T-helper 2 cell (primary cell): ENCODE measurements around the gene CPNE5.

Source experiments
- DNase-seq, 5 experiments: peaks; one replicate each; pipeline versions ENCODE4 v3.0.0 to v3.0.0-alpha.2; 2012 to 2022

Gene CPNE5

DNA sequence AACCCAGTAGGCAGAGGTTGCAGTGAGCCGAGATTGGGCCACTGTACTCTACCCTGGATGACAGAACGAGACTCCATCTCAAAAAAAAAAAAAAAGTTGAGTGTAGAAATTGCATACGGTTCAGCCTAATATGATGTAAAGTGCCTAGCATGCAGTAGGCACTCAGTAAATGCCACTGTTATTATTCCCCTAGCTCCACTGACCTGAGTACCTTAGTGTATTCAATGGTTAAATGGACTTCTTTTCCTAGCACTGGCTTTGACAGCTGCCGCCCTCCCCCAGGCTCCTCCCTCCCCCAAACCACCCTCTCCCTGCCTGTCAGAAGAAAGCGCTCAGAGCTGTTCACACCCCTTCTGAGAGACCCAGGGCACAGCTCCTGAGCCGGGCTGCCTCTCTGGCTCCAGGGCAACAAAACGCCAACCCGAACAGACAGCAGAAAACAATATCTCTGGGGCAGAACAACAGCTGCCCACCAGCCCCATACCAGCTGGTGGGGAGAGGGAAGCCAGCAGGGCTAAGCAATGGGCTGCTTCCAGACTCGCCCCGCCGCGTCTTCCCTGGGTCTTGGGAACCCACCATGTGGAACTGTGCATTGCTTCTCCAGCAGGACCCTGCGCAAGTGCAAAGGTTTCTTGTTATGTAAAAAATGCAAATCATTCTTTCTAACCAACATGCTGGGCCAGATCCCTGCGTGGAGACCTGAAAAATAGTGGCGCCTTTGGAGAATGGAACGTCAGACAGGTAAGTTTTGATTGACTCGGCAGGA lies 4.5 kb downstream of the CPNE5 start:
- DNase-seq: no peak

DNA sequence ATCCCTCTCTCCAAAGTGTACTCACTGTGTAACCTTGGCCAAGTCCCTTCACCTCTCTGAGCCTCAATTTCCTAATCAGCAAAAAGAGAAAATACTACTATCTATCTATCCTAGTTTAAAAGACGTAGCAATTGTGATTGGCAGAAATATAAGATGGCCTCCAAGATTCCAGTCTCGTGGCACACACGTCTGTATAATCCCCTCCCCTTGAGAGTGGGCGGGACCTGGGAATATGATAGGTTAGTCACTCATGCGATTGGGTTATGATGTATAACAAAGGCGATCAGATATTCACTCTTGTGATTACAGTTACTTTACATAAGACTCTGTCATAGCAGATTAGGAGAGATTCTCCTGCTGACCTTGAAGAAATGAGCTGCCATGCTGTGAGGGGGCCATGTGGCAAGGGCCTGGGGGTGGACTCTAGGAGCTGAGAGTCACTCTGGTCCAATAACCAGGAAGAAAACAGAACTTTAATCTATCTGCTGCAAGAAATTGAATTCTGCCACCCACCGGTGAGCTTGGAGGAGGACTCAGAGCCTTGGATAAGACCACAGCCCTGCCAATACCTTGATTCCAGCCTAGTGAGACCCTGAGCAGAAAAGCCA lies 6.0 kb downstream of the CPNE5 start:
- DNase-seq: no peak

DNA sequence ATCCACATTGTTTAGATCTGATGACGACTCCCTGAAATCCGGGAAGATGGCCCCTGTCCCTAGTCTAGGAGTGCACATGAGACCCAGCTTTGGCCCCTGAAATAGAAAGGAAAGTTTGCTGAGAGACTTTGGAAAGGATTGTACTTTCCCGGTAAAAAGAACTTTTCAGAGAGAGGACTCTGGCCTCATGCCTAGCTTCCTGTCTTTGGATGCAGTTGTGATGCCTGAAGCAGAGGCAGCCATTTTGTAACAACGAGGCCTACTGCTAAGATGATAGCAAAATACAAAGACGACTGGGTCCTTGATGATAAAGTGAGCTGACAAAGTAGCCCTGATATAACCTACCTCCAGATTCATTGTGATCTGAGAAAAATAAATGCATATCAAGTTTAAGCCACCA lies 6.9 kb downstream of the CPNE5 start:
- DNase-seq: no peak

DNA sequence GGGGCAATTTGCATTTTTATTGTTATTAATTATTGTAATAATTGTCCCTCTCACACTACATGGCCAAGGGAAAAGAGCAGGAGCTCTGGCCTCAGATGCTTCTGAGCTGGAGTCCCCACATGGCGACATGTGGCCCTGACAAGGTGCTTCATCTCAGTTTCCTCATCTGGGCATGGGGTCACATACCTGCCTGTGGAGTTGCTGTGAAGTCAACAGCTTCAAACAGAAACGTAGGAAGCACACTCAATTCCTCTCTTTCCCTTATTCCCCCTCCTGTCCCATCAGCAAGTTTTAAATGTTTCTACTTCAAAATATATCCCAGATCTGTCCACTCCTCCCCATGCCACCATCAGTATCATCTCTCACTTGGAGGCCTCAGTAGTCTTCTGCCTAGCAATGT lies 8.7 kb downstream of the CPNE5 start:
- no peak for DNase-seq

DNA sequence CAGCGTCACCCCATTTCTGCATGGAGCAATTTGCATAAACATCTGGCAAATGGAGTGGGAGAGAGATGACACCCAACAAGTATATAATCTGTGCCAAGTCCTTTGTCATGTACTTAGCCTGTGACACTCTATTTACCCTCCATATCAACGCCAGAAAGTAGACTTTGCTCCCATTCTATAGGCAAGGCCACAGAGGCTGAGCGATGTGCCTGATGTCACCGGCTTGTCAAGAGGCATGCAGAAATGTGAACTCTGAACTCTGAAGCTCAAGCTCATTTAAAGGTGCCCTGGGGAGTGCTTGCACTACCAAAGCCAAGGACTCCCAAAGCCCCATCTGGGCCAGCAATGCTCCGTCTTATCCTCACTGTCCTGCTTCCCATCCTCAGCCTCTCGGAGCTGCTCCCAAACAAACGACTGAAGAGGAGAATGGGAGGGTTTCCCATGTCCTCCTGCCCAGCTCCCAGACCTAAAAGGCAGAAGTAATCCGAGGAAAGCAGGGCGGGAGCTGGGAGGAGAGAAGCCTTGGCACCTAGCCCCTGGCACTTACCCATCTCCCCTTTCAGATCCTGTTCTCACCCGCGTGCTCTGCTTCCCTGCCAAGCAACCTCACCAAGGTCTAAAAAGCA lies 9.2 kb downstream of the CPNE5 start:
- DNase-seq: no peak

DNA sequence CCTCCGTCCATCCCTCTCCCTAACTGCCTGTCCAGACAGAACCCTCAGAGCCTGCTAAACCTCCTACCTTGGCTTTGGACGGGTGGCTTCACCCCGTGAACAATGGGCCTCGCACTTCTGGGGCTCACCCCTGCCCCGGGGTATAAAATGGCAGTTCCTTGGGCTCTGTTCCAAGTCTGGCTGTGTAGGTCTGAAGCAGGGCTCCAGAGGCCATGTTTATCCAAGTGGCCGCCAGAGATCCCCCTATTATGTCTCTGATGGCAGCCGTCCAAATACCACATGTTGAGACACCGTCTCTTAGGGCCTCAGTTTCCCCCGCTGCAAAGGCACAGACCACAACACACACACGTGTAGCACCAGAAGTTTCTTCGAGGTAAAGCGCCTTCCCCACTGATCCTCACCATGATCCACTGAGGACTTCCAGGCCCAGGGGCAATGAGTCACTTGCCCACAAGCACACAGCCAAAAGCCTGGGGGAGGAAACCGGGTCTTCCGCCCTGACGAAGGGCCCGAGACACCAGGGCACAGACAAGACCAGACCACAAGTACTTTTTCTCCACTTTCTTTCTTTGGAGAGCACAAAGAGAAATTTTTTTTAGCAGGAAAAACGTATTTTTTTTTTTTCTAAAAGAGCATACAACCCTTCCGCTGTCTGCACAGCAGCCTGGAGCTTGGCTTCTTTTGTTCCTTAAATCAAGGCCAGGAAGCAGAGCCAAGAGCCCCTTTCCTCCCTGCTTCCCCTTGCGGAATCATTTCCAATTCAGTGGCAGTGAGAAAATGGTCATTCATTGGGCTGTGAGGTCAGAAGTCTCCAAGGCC lies 11.8 kb downstream of the CPNE5 start:
- no peak for DNase-seq

DNA sequence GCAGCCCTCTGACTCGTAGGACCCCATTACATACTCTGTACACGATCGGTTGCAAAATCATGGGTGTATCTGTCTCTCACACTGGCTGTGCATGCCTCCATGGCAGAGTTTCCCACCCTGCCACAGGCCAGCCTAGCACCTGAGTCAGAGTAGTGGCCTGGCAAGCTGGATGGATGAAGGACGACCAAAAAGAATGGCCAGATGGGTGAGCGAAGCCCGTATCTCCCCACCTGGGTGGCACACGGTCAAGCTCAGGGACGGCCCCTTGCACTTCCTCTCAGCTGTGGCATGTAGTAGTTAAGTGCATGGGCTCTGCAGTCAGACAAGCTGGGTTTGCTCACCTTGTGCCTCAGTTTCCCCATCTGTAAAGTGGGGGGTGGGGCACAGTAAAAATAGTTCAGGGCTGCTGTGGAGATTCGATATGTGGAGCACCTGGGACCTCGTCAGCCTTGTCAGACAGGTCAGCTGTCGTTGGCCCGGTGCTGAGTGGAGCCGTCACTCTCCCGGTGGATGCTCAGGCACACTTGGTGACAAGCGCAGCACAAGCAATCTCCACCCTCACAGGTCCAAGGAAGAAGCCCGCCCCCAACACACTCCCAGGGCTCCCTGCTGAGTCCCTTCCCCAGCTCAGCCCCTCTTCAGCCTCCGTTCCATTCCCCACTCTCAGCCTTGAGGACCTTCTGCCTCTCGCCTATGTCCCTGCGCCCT lies 12.6 kb downstream of the CPNE5 start:
- DNase-seq: no peak

DNA sequence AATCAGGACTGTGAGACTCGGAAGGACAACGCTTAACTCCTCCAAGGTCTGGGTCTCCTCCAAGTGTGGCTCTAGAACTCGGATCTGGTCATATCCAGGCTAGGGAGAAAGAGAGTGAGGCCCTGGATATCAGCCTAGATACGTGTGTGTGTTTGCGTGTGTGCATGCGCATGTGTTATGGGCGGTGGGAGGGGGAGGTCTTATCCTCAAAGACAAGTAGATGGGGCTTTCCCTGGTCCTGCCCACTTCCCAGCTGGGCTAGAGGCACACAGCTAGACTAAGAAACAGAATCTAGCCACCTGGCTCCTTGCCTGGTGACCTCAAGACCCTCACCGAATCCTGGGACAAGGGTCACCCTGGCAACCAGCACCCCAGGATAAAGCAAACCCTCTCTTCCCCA lies 13.2 kb downstream of the CPNE5 start:
- DNase-seq: no peak

DNA sequence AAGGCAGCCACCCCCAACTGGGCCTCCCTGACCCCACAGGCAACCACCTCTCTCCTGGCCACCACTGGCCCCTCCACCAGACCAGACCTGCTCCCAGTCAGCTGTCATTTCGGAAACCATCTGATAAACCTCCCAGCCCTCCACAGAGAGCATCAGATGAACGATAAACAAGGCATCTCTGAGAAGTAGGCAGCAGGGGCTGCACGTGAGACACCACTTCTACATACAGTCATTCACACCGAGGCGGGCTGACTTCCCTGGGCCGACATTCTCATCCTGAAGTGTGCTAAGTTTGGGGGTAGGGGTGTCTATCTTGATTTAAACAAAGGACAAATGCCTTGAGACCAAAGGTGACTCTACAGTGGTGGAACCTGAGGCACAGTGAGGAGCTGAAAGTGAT lies 13.8 kb downstream of the CPNE5 start:
- no peak for DNase-seq

DNA sequence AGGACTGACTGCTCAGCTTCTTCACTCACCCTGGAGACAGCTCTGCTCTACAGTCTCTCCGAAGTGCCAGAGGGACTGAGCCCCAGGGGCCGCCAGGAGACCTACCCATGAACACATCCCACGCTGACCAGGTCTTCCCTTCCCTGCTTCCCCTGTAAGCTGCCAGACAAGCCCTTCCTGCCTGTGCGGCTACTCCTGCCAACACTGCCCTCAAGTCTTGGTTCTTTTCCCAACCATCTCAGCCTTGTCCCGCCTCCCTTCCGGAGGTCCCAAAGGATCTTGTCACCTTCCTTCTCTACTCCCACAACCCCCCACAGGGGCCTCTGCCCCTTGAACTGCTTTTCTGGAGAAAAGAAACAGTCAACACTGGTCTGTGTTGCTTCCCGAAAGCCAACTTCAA lies 15.0 kb downstream of the CPNE5 start:
- DNase-seq: no peak

DNA sequence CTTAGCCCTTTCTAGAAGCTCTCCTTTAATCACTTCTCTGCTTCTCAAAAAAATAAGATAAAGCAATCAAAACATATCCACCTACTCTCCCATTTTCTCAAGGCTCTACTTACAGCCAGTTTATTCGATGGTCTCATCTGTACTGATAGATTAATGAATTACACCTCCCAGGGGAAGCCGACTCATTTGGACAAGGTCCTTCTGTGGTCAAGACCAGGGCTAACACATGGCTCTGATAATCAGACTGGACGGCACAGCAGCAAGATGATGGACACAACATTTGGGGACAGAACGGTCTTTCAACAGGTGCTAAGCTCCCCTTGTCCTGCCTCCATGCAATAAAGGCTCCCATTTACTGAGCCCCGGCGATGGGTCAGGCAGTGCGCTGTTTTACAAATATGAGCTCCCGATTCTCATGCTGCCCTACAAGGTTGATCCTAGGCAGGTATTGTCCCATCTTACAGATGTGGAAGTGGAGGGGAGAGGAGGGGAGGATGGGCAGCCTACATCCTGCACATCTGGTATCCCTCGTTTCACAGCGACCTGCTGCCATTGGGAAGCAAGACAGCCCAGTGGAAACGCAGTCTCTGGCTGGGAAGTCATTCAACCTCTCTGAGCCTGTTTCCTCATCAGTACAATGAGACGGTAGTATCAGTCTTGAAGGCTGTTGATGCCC lies 15.7 kb downstream of the CPNE5 start:
- no peak for DNase-seq

DNA sequence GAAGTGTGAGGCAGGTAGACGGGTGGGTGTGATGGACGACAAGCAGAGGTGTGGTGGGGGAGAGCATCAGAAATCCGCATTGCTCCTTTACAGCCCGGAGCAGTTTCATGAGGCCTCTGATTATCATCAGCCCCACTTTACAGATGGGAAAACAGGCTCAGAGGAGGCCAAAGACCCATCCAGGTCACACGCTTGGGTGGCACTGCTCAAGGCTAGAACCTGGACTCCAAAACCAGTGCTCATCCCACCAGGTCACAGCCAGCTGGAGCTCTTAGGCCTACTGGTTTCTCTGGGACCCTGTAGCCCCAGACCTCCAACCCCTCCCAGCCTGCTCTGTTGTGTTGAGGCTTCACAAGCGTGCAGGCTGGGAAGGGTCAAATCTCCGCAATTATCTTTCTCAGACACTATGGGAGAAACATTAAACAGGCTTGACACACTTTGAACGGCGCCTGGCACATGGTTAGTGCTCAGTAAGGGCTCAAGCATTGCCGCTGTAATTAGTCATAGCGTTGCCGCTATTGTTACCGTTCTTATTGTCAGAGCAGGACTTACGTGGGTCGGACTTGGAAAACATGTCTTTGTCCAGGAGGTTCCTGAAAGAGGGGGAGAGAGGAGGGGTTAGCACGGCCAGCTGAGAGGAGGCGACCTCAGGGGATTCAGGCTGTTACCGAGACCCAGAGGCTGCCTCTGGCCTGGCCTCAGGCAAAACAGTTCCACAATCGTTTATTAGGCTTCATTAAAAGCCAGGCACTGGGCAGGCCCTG lies 16.6 kb downstream of the CPNE5 start:
- no peak for DNase-seq

DNA sequence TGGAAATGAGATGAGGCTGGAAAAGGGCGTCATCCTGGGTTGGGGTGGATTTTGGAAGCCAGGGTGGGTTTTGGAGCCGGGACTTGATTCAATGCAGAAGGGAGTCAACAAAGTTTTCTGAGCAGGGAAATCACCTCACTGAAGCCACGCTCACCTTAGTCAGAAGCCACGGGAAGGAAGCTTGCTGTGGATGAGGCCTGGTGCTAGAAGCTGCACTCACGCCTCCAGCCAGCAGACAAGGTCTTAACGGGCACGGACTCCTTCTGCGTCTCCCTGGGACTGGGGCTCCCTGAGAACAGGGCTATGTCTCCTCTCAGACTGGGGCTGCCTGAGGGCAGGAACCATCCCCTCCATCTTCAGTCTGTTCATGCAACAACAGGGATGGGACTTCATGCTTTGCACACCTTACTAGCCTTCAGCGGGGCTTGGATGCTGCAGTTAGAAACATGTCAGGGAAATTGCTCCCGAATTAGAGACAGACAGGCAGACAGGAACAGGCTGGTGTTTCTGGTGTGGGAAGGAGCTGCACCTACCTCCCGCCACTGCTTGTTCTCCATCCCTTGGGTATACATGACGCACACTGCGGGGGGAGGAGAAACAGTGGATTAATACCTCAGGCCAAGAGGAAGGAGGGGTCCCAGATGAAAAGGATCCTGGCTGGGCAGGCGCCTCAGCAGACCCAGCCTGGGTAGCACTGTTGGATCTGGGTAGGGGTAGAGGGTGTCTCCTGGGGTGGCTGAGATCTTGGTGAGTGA lies 17.5 kb downstream of the CPNE5 start:
- DNase-seq: peak in 1 of 5 experiments; percentile 14

DNA sequence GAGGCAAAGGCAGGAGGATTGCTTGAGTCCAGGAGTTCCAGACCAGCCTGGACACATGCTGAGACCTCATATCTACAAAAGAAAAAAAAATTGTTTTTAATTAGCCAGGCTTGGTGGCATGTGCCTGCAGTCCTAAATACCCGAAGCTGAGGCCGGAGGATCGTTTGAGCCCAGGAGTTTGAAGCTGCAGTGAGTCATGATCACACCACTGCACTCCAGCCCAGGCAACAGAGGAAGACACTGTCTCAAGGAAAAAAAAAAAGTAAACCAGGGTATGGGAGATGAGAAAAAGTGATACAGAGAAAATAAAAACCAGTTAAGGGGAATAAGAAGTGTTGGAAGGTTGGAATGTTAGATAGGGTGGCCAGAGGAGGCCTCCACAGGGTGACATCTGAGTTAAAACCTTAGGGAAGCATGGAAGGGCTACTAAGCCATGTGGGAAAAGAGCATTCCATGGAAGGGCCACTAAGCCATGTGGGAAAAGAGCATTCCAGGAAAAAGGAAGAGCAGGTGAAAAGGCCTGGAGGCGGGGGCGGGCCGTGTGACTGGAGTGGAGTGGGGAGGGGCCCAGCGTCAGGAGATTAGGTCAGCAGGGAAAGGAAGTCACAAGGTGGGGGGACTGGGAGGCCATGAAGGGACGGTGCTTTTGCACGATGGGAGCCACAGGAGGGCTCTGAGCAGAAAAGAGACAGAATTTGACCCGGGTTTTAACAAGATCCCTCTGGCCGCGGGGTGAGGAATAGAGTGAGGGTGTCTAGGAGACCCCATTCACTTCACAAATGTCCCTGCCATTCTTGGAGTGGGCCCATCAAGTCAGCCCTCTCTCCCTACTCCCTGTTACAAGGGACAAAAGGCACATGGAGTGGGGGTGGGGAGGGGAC lies 18.3 kb downstream of the CPNE5 start:
- no peak for DNase-seq

DNA sequence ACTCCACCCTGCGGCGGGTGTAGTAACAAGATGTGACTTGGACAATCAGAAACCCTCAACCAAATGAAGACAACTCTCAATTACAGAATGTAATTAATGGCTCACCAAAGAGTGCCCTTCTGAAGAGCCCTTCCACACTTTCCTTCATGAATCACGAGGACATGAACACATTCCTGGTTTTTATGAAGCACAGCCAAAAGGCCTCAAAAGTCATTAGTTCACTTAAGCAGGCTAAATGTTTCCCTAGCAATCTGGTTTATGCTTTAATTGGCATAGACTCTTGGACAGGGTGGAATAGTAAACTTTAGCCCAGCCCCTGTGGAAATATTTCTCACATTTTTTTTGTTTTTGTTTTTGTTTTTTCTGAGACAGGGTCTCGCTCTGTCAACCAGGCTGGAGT lies 20.5 kb downstream of the CPNE5 start:
- DNase-seq: no peak

DNA sequence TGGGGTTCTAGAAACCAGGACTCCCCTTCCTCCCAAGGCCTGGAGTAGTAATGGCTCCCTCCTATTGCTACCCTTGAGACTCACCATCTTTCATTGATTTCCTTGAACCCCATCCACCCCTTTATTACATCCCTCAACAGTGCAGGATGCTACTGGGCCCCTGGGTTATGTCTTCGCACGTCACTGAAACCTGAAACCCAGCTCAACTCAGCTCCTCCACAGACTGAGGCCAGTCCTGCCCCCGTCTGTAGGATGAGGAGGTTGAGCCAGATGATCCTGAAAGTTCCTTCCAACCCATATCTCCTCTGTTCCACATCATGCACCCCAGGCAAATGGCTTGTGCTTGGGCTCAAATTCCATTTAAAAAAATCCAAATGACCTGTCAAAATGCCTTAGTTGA lies 21.4 kb downstream of the CPNE5 start:
- DNase-seq: no peak

DNA sequence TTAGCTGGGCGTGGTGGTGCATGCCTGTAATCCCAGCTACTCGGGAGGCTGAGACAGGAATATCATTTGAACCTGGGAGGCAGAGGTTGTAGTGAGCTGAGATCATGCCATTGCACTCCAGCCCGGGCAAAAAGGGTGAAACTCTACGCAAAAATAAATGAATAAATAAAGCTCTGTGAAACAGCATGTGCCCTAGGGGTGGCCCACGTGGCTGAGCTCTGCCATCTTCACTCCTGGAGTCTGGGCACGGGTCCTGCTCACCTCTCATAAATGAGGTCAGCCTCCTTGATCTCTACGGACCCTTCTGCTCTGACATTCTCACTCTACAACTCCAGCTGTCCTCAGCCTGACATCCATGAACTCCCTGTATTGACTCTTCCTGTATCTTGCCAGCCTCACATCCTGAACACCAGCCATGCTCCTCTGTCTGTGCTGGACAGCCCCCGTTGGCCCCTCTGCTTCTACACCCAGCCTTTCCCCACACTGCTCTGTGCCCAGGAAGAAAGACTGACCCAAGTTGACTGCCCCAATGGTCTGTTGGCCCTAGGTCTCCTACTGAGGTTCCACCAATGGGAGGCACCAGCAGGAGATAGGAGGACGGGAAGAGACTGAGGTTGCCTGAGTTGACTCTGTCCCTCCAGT lies 21.9 kb downstream of the CPNE5 start:
- DNase-seq: no peak

DNA sequence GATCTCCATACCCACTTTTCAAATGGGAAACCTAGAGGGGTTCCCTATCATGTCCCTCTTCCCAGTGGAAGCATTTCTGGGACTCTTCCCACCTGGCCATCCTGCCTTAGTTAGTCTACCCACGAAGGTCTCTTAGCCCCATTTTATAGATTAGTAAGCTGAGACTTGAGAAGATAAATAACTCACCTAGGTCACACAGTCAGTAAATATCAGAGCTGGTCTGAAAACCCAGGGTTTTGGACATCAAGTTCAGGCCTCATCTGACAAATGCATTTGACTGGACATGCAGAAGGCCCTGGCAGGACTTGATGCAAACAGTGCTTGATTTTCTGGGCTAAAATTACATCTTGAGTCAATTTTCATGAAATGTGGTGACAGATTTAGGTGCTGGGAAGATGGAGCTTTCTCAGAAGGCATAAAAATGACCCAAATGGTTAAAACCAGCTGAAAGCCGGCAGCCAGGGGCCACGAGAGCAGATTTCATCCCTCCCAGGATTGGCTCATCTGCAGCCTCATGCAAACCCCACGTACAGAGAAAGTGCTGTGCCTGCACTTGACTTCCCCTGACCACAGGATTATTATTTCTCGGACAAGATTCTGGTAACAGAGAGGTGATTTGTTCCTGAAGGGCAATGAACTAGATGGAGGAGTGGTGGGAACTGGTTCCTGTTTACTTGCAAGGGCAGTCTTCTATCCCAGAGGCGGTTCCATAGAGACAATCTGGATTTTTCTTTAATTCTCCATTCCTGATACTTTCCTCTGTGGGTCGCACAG lies 23.1 kb downstream of the CPNE5 start:
- DNase-seq: no peak
